K562 (cell line): ENCODE measurements around the gene CREG2.

ENCODE experiments used
- CTCF ChIP-seq, 3 experiments: IDR thresholded peaks in 2 of 3; conservative IDR thresholded peaks in 1 of 3; 2 replicates each; pipeline ENCODE4 v1.5.1; 2011 to 2012; ENCODE audit warnings: low read length in 3 of 3, mild to moderate bottlenecking in 3 of 3, control low read depth in 2 of 3, improper control_type of control experiment in 1 of 3, inconsistent platforms in 1 of 3, low read depth in 1 of 3, mixed read lengths in 1 of 3, moderate library complexity in 1 of 3; ENCODE audit not compliant: insufficient read depth in 2 of 3
- ETV6 ChIP-seq, 3 experiments: fragments of 150-350 bp in 1 of 3; sonication (generic) in 1 of 3; formaldehyde crosslinking in 1 of 3; IDR thresholded peaks; 2 replicates each; pipeline versions ENCODE4 v1.6.1 to v1.8.0; 2014 to 2022; ENCODE audit warnings: borderline replicate concordance in 2 of 3, low read depth in 2 of 3, antibody characterized with exemption in 1 of 3, low read length in 1 of 3, mild to moderate bottlenecking in 1 of 3, missing genetic modification reagents in 1 of 3
- EZH2 ChIP-seq: IDR thresholded peaks from 2 replicates; pipeline ENCODE4 v1.6.1; 2012; ENCODE audit warnings: low read depth, mild to moderate bottlenecking, inconsistent platforms, low read length, borderline replicate concordance
- GABPA ChIP-seq: fragments of 200-800 bp; sonication (Bioruptor generic); conservative IDR thresholded peaks from 2 replicates; pipeline ENCODE4 v1.6.1; 2016; ENCODE audit warnings: low read depth, missing genetic modification characterization, missing compliant biosample characterization
- HNRNPUL1 ChIP-seq: fragments of 200-400 bp; formaldehyde crosslinking; IDR thresholded peaks from 2 replicates; pipeline ENCODE4 v1.6.1; 2017; ENCODE audit warnings: low read length
- IRF2 ChIP-seq: sonication (generic); formaldehyde crosslinking; IDR thresholded peaks from 2 replicates; pipeline ENCODE4 v1.8.1; 2022; ENCODE audit warnings: mild to moderate bottlenecking, missing genetic modification reagents
- KAT7 ChIP-seq: sonication (generic); formaldehyde crosslinking; IDR thresholded peaks from 2 replicates; pipeline ENCODE4 v1.8.0; 2022; ENCODE audit warnings: missing genetic modification reagents, mild to moderate bottlenecking, borderline replicate concordance
- MCM3 ChIP-seq: fragments of 450-650 bp; IDR thresholded peaks from 2 replicates; pipeline ENCODE4 v1.6.1; 2016
- MGA ChIP-seq: fragments of 450-650 bp; IDR thresholded peaks from 2 replicates; pipeline ENCODE4 v1.6.1; 2016; ENCODE audit warnings: mild to moderate bottlenecking, moderate library complexity
- YY1 ChIP-seq, 3 experiments: IDR thresholded peaks; 2 replicates each; pipeline ENCODE4 v1.6.1; 2011; ENCODE audit warnings: low read length in 2 of 3, mild to moderate bottlenecking in 2 of 3, moderate library complexity in 2 of 3, borderline replicate concordance in 1 of 3, control low read depth in 1 of 3, low read depth in 1 of 3; ENCODE audit not compliant: insufficient read depth in 3 of 3, insufficient replicate concordance in 2 of 3, control insufficient read depth in 1 of 3, insufficient read length in 1 of 3; ENCODE audit errors: extremely low read depth in 1 of 3

GRCh38 chr2:101342625-101343008, 44.7 kb downstream of the CREG2 start:
- no peak for TF ChIP-seq YY1 (IDR thresholded peaks at IDR 0.05; ENCODE audit: borderline replicate concordance in 1 of 3, control insufficient read depth in 1 of 3, extremely low read depth in 1 of 3, insufficient read depth in 3 of 3, insufficient read length in 1 of 3, insufficient replicate concordance in 2 of 3, low read depth in 1 of 3, low read length in 2 of 3)
- no peak for TF ChIP-seq GABPA (tag)
- TF ChIP-seq ETV6 (IDR thresholded peaks at IDR 0.05; ENCODE audit: borderline replicate concordance in 1 of 2, low read depth in 2 of 2, low read length in 1 of 2), result no peak
- no peak for TF ChIP-seq ETV6 (CRISPR knock-in tag; IDR thresholded peaks at IDR 0.05; ENCODE audit: borderline replicate concordance)
- no peak for TF ChIP-seq KAT7 (CRISPR knock-in tag)
- TF ChIP-seq MGA, result no peak
- no peak for TF ChIP-seq CTCF (IDR thresholded peaks at IDR 0.05 in 2 of 3, conservative IDR thresholded peaks at IDR 0.05 in 1 of 3; ENCODE audit: insufficient read depth in 2 of 3, low read depth in 1 of 3, low read length in 3 of 3)
- no peak for TF ChIP-seq EZH2
- no peak for TF ChIP-seq IRF2 (CRISPR knock-in tag)
- no peak for TF ChIP-seq MCM3
- TF ChIP-seq HNRNPUL1, result no peak
